ENCODE results near the gene CNTNAP2. TPM values are rescaled to one million over a fixed set of nuclear protein-coding genes. Genes with fewer than 3 reads are reported as not detected.

CNTNAP2 gene
- total RNA-seq, 1 donor from 2014 or later: 5.4 TPM

DNA sequence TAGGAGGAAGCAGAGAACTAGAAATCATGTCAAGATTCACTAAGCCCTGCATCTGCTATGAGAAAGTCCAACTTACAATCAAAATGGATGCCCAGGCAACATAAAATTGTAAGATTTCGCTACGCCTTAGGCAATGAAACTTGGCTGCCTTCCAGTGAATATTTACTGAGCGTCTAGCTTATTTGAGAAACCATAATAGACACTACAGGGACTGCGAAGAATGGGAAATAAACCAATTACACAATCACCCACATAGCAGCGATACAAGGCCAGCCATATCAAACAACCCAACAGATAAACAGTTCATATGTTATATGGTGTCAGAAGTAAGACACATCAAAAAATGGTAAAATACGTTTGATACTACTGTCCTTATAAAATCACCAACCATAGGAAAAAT lies 1928.9 kb downstream of the CNTNAP2 start:
- no peak overlapping the region for H3K4me3 Mint-ChIP-seq (ENCODE audit: unreplicated experiment)

GRCh38 chr7:148049068-148049467 lies 1932.5 kb downstream of the CNTNAP2 start:
- Mint-ChIP-seq H3K27ac (ENCODE audit: unreplicated experiment) (no peak overlapping the region), H3K27me3 (ENCODE audit: unreplicated experiment) (no peaks in the 10 kb centered on the region), H3K9me3 (ENCODE audit: unreplicated experiment) (peaks cover 3% of the 10 kb centered on the region), H3K36me3 (ENCODE audit: low read depth, unreplicated experiment) (no peaks in the 10 kb centered on the region), H3K4me1 (ENCODE audit: unreplicated experiment) (no peaks in the 10 kb centered on the region), H3K4me3 (ENCODE audit: unreplicated experiment) (no peak overlapping the region)
- TF ChIP-seq, protein P1, sequence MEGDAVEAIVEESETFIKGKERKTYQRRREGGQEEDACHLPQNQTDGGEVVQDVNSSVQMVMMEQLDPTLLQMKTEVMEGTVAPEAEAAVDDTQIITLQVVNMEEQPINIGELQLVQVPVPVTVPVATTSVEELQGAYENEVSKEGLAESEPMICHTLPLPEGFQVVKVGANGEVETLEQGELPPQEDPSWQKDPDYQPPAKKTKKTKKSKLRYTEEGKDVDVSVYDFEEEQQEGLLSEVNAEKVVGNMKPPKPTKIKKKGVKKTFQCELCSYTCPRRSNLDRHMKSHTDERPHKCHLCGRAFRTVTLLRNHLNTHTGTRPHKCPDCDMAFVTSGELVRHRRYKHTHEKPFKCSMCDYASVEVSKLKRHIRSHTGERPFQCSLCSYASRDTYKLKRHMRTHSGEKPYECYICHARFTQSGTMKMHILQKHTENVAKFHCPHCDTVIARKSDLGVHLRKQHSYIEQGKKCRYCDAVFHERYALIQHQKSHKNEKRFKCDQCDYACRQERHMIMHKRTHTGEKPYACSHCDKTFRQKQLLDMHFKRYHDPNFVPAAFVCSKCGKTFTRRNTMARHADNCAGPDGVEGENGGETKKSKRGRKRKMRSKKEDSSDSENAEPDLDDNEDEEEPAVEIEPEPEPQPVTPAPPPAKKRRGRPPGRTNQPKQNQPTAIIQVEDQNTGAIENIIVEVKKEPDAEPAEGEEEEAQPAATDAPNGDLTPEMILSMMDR (IDR thresholded peaks at IDR 0.05; ENCODE audit: unreplicated experiment): no peak
- DNase-seq (ENCODE audit: low spot score): no peak

More for the DNA sequence above, 1928.9 kb downstream of the CNTNAP2 start:
- TF ChIP-seq, protein P1 (IDR thresholded peaks at IDR 0.05; ENCODE audit: unreplicated experiment): no peak
- Mint-ChIP-seq H3K4me1 (ENCODE audit: unreplicated experiment) (no peaks in the 10 kb centered on the region), H3K36me3 (ENCODE audit: low read depth, unreplicated experiment) (no peaks in the 10 kb centered on the region), H3K27ac (ENCODE audit: unreplicated experiment) (no peak overlapping the region), H3K9me3 (ENCODE audit: unreplicated experiment) (peaks cover 3% of the 10 kb centered on the region), H3K27me3 (ENCODE audit: unreplicated experiment) (no peaks in the 10 kb centered on the region)
- no peak for DNase-seq (ENCODE audit: low spot score)

- no peak overlapping the region for H3K27ac Mint-ChIP-seq (ENCODE audit: unreplicated experiment)
- H3K9me3 Mint-ChIP-seq (ENCODE audit: unreplicated experiment): no peaks in the 10 kb centered on the region
- no peaks in the 10 kb centered on the region for H3K36me3 Mint-ChIP-seq (ENCODE audit: low read depth, unreplicated experiment)
- H3K27me3 Mint-ChIP-seq (ENCODE audit: unreplicated experiment): no peaks in the 10 kb centered on the region
- TF ChIP-seq, protein P1 (IDR thresholded peaks at IDR 0.05; ENCODE audit: unreplicated experiment): no peak
- no peaks in the 10 kb centered on the region for H3K4me1 Mint-ChIP-seq (ENCODE audit: unreplicated experiment)
- no peak for DNase-seq (ENCODE audit: low spot score)
- no peak overlapping the region for H3K4me3 Mint-ChIP-seq (ENCODE audit: unreplicated experiment)
Observed at GRCh38 chr7:148050492-148051158, 1934.0 kb downstream of the CNTNAP2 start.

DNA sequence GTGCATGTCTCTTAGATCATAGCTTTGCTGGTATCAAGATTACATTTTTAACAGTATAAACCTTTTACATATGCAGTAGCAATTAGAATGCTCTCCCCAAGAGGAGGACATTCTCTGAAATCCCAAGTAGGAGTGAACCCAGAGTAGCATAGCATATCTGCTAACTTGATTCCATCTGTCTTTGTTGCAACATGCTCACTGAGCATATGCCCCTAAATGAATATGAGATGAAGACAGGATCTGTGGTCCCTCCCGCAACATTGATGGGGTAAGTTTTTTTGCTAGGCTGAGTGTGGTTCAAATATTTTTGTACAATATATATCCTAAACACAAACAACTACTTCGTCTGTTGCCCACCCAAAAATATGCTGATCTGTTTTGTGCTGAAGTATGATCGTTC lies 1939.8 kb downstream of the CNTNAP2 start:
- Mint-ChIP-seq H3K27me3 (ENCODE audit: unreplicated experiment) (no peaks in the 10 kb centered on the region), H3K4me1 (ENCODE audit: unreplicated experiment) (no peaks in the 10 kb centered on the region), H3K4me3 (ENCODE audit: unreplicated experiment) (no peak overlapping the region), H3K9me3 (ENCODE audit: unreplicated experiment) (no peaks in the 10 kb centered on the region), H3K36me3 (ENCODE audit: low read depth, unreplicated experiment) (no peaks in the 10 kb centered on the region), H3K27ac (ENCODE audit: unreplicated experiment) (no peak overlapping the region)
- no peak for DNase-seq (ENCODE audit: low spot score)
- TF ChIP-seq, protein P1 (IDR thresholded peaks at IDR 0.05; ENCODE audit: unreplicated experiment): no peak

- H3K9me3 Mint-ChIP-seq (ENCODE audit: unreplicated experiment): no peaks in the 10 kb centered on the region
- H3K27ac Mint-ChIP-seq (ENCODE audit: unreplicated experiment): no peak overlapping the region
- H3K4me3 Mint-ChIP-seq (ENCODE audit: unreplicated experiment): no peak overlapping the region
- no peaks in the 10 kb centered on the region for H3K36me3 Mint-ChIP-seq (ENCODE audit: low read depth, unreplicated experiment)
- TF ChIP-seq, protein P1 (IDR thresholded peaks at IDR 0.05; ENCODE audit: unreplicated experiment): no peak
- DNase-seq (ENCODE audit: low spot score): no peak
- H3K4me1 Mint-ChIP-seq (ENCODE audit: unreplicated experiment): no peaks in the 10 kb centered on the region
- no peaks in the 10 kb centered on the region for H3K27me3 Mint-ChIP-seq (ENCODE audit: unreplicated experiment)
Observed at GRCh38 chr7:148058092-148058491, 1941.5 kb downstream of the CNTNAP2 start.
